Kidney (tissue), 14 donors: Measurements from ENCODE around the gene ATP2C2. TPM values are rescaled to one million over a fixed set of nuclear protein-coding genes. Genes with fewer than 3 reads are reported as not detected.

Experiments
- DNase-seq, 5 donors: peaks; one replicate each; pipeline ENCODE4 v3.0.0-alpha.2; 2013 to 2020
- FAIRE-seq: peaks from 2 replicates; lab custom pipeline; 2012; peaks lifted over from hg19 to GRCh38; lab: Jason Lieb, UNC
- H3K27ac ChIP-seq, 2 donors: one replicate each; pipeline ENCODE4 v1.7.0; 2013; ENCODE audit warnings: low read depth in 2 of 2, low read length in 2 of 2, inconsistent platforms in 1 of 2
- H3K27me3 ChIP-seq: one replicate; pipeline ENCODE4 v1.7.1; 2013; ENCODE audit warnings: low read length, inconsistent platforms; ENCODE audit not compliant: control insufficient read depth, insufficient read depth
- H3K36me3 ChIP-seq, 3 donors: one replicate each; pipeline versions ENCODE4 v1.7.0 to v1.7.1; 2013; ENCODE audit warnings: low read length in 3 of 3, control low read depth in 1 of 3, inconsistent platforms in 1 of 3; ENCODE audit not compliant: insufficient read depth in 3 of 3, control insufficient read depth in 2 of 3
- H3K4me1 ChIP-seq, 3 donors: one replicate each; pipeline versions ENCODE4 v1.7.0 to v1.7.1; 2013; ENCODE audit warnings: low read length in 3 of 3, inconsistent platforms in 1 of 3, low read depth in 1 of 3; ENCODE audit not compliant: control insufficient read depth in 2 of 3, insufficient read depth in 2 of 3
- H3K4me3 ChIP-seq, 3 donors: one replicate each; pipeline versions ENCODE4 v1.7.0 to v1.8.1; 2013; ENCODE audit warnings: low read length in 3 of 3, control low read depth in 1 of 3, inconsistent platforms in 1 of 3
- H3K9ac ChIP-seq, 3 donors: one replicate each; pipeline versions ENCODE4 v1.7.0 to v1.7.1; 2013; ENCODE audit warnings: low read length in 3 of 3, control low read depth in 1 of 3, inconsistent platforms in 1 of 3
- H3K9me3 ChIP-seq, 3 donors: one replicate each; pipeline versions ENCODE4 v1.7.0 to v1.7.1; 2013; ENCODE audit warnings: low read length in 3 of 3, control low read depth in 1 of 3, inconsistent platforms in 1 of 3; ENCODE audit not compliant: control insufficient read depth in 2 of 3, insufficient read depth in 1 of 3
- intact Hi-C: fragments of 100-400 bp; cut with DNase I; formaldehyde crosslinking; loops from one replicate; pipeline ENCODE4 v1.11.1; 2022
- polyA plus RNA-seq: library from polyadenylated mRNA; stranded (reverse); fragments of 350-450 nt; fragmentation: Illumina TruSeq; extraction: RNeasy Lipid Tissue Mini Kit (QIAGEN cat#74804); gene quantifications from one replicate; pipeline ENCODE4 v1.2.3, GENCODE V29; 2014; ENCODE audit warnings: low read depth, low replicate concordance; ENCODE audit not compliant: insufficient read depth
- total RNA-seq: library from RNA; stranded (reverse); fragmentation: NEBNext Ultra II Directional; extraction: Animal tissue kit (Norgen Biotek cat#: 25700); gene quantifications from one replicate; pipeline ENCODE4 v1.2.1, GENCODE V29; 2021
- TF ChIP-seq, protein P1 (sequence below): IDR thresholded peaks from 3 replicates; pipeline ENCODE4 v1.5.1; 2012; ENCODE audit warnings: mild to moderate bottlenecking, moderate library complexity, borderline replicate concordance; ENCODE audit not compliant: insufficient read depth; ENCODE audit errors: extremely low read depth
- donor health status: control.
- donor health status: control.
- donor health status: control.
- donor health status: control.
- donor health status: control.
- donor health status: DM: yes; HTN: yes; CAD: no.
- donor health status: Normal renal cell carcinoma (clear cell type).

The ATP2C2 gene
- total and polyA plus RNA-seq, 2 donors from 2014 or later: 2.2 to 2.6 TPM

DNA sequence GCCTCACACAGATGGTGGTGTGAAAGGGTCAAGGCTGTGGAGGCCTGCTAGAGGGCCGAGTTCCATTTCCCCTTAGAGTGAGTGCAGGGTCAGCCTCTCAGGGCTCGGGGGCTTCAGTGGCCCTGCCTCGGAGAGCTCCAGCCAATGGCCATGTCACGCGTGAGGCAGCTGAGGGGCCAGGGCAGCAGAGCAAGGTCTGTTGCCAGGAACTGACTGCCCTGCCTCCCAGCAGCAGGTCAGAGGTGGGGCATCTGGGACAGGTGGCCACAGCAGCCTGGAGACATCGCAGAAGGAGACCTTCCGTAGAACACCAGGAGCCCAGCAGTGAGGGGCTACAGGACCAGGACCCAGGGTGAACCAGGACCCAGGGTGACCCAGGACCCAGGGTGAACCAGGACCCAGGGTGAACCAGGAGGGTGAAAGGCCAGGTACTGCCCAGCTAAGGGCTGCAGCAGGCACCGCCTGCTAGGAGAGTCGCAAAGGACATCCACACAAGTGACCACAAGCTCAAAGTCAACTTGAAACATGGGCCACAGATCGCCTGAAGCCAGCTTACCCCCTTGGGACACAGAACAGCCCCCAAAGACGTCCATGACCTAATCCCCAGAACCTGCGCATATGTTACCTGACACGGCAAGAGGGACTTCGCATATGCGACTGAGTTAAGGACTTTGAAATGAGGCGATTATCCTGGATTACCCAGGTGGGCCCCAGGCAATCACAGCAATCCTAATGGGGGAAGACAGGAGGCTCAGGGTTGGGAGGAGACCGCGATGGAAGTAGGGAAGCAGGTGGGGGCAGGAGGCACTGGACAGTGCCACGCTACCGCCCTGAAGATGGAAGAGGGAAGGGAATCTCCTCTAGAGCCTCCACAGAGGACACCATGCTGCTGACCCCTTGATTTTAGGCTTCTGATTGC lies 141.0 kb downstream of the ATP2C2 start:
- TF ChIP-seq, protein P1, sequence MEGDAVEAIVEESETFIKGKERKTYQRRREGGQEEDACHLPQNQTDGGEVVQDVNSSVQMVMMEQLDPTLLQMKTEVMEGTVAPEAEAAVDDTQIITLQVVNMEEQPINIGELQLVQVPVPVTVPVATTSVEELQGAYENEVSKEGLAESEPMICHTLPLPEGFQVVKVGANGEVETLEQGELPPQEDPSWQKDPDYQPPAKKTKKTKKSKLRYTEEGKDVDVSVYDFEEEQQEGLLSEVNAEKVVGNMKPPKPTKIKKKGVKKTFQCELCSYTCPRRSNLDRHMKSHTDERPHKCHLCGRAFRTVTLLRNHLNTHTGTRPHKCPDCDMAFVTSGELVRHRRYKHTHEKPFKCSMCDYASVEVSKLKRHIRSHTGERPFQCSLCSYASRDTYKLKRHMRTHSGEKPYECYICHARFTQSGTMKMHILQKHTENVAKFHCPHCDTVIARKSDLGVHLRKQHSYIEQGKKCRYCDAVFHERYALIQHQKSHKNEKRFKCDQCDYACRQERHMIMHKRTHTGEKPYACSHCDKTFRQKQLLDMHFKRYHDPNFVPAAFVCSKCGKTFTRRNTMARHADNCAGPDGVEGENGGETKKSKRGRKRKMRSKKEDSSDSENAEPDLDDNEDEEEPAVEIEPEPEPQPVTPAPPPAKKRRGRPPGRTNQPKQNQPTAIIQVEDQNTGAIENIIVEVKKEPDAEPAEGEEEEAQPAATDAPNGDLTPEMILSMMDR: no peak
- Histone ChIP-seq H3K27ac (no peak overlapping the region), H3K36me3 (no peaks in the 10 kb centered on the region), H3K4me1 (peaks cover 0 to 10% (median 0%) of the 10 kb centered on the region in 3 donors), H3K9ac (no peak overlapping the region), H3K27me3 (no peaks in the 10 kb centered on the region), H3K9me3 (no peaks in the 10 kb centered on the region), H3K4me3 (no peak overlapping the region)
- DNase-seq: peak in 2 of 5 donors; percentile 33 to 50
- FAIRE-seq: no peak
- intact Hi-C loops: no loop called here

DNA sequence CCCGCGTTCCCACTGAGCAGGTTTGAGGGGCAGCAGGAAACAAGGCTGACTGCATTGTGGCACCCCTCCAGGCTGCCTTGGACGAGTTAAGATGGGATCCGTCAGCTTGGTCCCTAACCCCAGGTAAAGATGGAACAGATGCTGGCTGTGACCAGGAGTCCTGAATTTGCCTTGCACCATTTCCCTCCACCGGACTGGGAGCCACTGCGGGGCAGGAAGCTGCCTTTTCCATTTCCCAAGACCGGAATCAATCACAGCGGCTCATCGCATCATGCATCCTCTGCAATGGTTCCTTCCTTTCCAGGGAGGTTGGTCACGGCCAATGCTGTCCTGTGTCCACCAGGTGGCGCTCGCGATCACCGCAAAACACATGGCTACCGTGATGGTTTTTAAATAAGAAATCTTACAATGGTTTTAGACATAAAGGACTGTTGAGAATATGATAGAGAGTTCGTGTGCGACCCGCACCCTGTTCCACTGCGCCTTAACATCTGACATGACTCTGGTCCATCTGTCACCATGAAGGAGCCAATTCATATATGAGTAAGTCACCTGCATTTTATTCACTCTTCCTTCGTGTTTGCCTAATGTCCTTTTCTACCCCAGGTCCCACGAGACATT lies 143.0 kb downstream of the ATP2C2 start:
- Histone ChIP-seq H3K27me3 (no peaks in the 10 kb centered on the region), H3K9me3 (no peaks in the 10 kb centered on the region), H3K9ac (no peak overlapping the region), H3K36me3 (no peaks in the 10 kb centered on the region), H3K4me1 (peaks cover 0 to 3% (median 0%) of the 10 kb centered on the region in 3 donors), H3K27ac (no peak overlapping the region), H3K4me3 (no peak overlapping the region)
- DNase-seq (peak; percentile 88 to 93 (median 92)), FAIRE-seq (no peak)
- intact Hi-C loops: loop anchor here (5.0 kb wide), 1 partner anchor 111 kb away; no protein-coding TSS in a partner anchor
- TF ChIP-seq, protein P1: peak; percentile 90

DNA sequence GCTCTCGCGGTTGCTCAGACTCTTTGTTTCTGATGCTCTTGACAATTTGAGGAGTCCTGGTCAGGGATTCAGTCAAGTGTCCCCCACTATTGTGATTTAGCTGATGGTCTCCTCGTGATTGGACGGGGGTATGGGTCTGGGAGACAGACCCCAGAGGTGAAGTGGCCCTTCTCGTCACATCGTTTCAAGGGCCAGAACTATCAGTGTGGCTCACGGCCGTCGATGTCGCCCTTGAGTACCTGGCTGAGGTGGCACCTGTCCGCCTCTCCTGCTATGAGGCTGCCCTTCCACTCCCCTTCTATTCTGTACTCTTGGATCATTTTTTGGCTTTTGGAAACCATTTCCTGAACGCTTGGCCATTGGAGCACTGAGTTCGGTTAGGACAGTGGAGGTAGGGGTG lies 143.5 kb downstream of the ATP2C2 start:
- H3K36me3 ChIP-seq: no peaks in the 10 kb centered on the region
- peaks cover 0 to 3% (median 0%) of the 10 kb centered on the region in 3 donors for H3K4me1 ChIP-seq
- no peak overlapping the region for H3K4me3 ChIP-seq
- TF ChIP-seq, protein P1: no peak
- FAIRE-seq (no peak), DNase-seq (peak in 1 of 5 donors; percentile 57)
- H3K9me3 ChIP-seq: no peaks in the 10 kb centered on the region
- intact Hi-C loops: loop anchor here (5.0 kb wide), 1 partner anchor 110 kb away; no protein-coding TSS in a partner anchor
- H3K27ac ChIP-seq: no peak overlapping the region
- H3K9ac ChIP-seq: no peak overlapping the region
- no peaks in the 10 kb centered on the region for H3K27me3 ChIP-seq
